Panc1 (cell line): ENCODE data around the gene GLTP.

ENCODE experiments used
- CTCF ChIP-seq: fragments of 450-650 bp; IDR thresholded peaks from 2 replicates; pipeline ENCODE4 v1.5.1; 2017; ENCODE audit warnings: mild to moderate bottlenecking
- POLR2AphosphoS5 ChIP-seq: IDR thresholded peaks from 2 replicates; pipeline ENCODE4 v1.6.1; 2012; ENCODE audit warnings: mild to moderate bottlenecking, low read depth, low read length, moderate library complexity
- SIN3A ChIP-seq: IDR thresholded peaks from 2 replicates; pipeline ENCODE4 v1.6.1; 2012; ENCODE audit warnings: low read depth, mild to moderate bottlenecking, low read length, moderate library complexity, borderline replicate concordance; ENCODE audit not compliant: insufficient read depth
- TCF7L2 ChIP-seq: IDR thresholded peaks from 2 replicates; pipeline ENCODE4 v1.6.1; 2011; ENCODE audit warnings: mild to moderate bottlenecking, low read depth, low read length, inconsistent platforms
- TF ChIP-seq, protein P1 (sequence below), 2 experiments: IDR thresholded peaks; 2 replicates each; pipeline ENCODE4 v1.6.1; 2011 to 2012; ENCODE audit warnings: low read depth in 2 of 2, control low read depth in 1 of 2, low read length in 1 of 2, mild to moderate bottlenecking in 1 of 2, moderate library complexity in 1 of 2; ENCODE audit not compliant: insufficient read depth in 1 of 2

- TF ChIP-seq CTCF (no peak), POLR2AphosphoS5 (no peak), TCF7L2 (no peak), SIN3A (no peak)
- TF ChIP-seq, protein P1, sequence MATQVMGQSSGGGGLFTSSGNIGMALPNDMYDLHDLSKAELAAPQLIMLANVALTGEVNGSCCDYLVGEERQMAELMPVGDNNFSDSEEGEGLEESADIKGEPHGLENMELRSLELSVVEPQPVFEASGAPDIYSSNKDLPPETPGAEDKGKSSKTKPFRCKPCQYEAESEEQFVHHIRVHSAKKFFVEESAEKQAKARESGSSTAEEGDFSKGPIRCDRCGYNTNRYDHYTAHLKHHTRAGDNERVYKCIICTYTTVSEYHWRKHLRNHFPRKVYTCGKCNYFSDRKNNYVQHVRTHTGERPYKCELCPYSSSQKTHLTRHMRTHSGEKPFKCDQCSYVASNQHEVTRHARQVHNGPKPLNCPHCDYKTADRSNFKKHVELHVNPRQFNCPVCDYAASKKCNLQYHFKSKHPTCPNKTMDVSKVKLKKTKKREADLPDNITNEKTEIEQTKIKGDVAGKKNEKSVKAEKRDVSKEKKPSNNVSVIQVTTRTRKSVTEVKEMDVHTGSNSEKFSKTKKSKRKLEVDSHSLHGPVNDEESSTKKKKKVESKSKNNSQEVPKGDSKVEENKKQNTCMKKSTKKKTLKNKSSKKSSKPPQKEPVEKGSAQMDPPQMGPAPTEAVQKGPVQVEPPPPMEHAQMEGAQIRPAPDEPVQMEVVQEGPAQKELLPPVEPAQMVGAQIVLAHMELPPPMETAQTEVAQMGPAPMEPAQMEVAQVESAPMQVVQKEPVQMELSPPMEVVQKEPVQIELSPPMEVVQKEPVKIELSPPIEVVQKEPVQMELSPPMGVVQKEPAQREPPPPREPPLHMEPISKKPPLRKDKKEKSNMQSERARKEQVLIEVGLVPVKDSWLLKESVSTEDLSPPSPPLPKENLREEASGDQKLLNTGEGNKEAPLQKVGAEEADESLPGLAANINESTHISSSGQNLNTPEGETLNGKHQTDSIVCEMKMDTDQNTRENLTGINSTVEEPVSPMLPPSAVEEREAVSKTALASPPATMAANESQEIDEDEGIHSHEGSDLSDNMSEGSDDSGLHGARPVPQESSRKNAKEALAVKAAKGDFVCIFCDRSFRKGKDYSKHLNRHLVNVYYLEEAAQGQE (IDR thresholded peaks at IDR 0.05; ENCODE audit: insufficient read depth in 1 of 2, low read depth in 2 of 2, low read length in 1 of 2), result no peak
These were observed 20.6 kb upstream of the GLTP start for GRCh38 chr12:109900752-109901580.
